Fibroblast of pulmonary artery (primary cell): ENCODE results near the gene ZDHHC14.

Source experiments
- DNase-seq: peaks from one replicate; pipeline ENCODE4 v3.0.0-alpha.2; 2010; ENCODE audit warnings: low read depth
- H3K4me3 ChIP-seq: replicated peaks from 2 replicates; pipeline ENCODE4 v1.5.1; 2011; ENCODE audit warnings: low read depth, mild to moderate bottlenecking, control low read depth, low read length, moderate library complexity
- CTCF ChIP-seq: IDR thresholded peaks from 2 replicates; pipeline ENCODE4 v1.5.1; 2011; ENCODE audit warnings: mild to moderate bottlenecking, control low read depth, low read length, inconsistent platforms; ENCODE audit errors: missing control alignments

ZDHHC14 gene

GRCh38 chr6:157496534-157497095 lies 115.6 kb downstream of the ZDHHC14 start:
- TF ChIP-seq CTCF = no peak
- H3K4me3 ChIP-seq = no peak overlapping the region
- DNase-seq = no peak

- no peak for TF ChIP-seq CTCF
- no peak for DNase-seq
- H3K4me3 ChIP-seq = no peak overlapping the region
Observed at GRCh38 chr6:157497579-157497978, 116.6 kb downstream of the ZDHHC14 start.

- DNase-seq = no peak
- no peak overlapping the region for H3K4me3 ChIP-seq
- no peak for TF ChIP-seq CTCF
Observed at GRCh38 chr6:157498817-157499216, 117.8 kb downstream of the ZDHHC14 start.

- no peak overlapping the region for H3K4me3 ChIP-seq
- no peak for TF ChIP-seq CTCF
- no peak for DNase-seq
Observed at GRCh38 chr6:157500022-157500421, 119.0 kb downstream of the ZDHHC14 start.

- no peak overlapping the region for H3K4me3 ChIP-seq
- DNase-seq = no peak
- TF ChIP-seq CTCF = no peak
Observed at GRCh38 chr6:157503018-157503747, 122.2 kb downstream of the ZDHHC14 start.

GRCh38 chr6:157505912-157506491 lies 125.0 kb downstream of the ZDHHC14 start:
- DNase-seq = no peak
- TF ChIP-seq CTCF = no peak

More at GRCh38 chr6:157505912-157506491, 125.0 kb downstream of the ZDHHC14 start:
- H3K4me3 ChIP-seq = no peak overlapping the region
